CD4-positive, alpha-beta T cell treated with Interleukin-1 beta for 1 hour (primary cell): ENCODE data around the gene THBS2.

Experiments
- DNase-seq, 2 donors: peaks; one replicate each; pipeline ENCODE4 v3.0.0-alpha.2; 2020 to 2022

Gene THBS2

GRCh38 chr6:169177516-169178166 is 76.0 kb downstream of the THBS2 start:
- DNase-seq, result no peak

GRCh38 chr6:169176361-169176991 is 77.2 kb downstream of the THBS2 start:
- DNase-seq, result no peak

GRCh38 chr6:169175360-169175887 is 78.2 kb downstream of the THBS2 start:
- DNase-seq, result no peak

DNA sequence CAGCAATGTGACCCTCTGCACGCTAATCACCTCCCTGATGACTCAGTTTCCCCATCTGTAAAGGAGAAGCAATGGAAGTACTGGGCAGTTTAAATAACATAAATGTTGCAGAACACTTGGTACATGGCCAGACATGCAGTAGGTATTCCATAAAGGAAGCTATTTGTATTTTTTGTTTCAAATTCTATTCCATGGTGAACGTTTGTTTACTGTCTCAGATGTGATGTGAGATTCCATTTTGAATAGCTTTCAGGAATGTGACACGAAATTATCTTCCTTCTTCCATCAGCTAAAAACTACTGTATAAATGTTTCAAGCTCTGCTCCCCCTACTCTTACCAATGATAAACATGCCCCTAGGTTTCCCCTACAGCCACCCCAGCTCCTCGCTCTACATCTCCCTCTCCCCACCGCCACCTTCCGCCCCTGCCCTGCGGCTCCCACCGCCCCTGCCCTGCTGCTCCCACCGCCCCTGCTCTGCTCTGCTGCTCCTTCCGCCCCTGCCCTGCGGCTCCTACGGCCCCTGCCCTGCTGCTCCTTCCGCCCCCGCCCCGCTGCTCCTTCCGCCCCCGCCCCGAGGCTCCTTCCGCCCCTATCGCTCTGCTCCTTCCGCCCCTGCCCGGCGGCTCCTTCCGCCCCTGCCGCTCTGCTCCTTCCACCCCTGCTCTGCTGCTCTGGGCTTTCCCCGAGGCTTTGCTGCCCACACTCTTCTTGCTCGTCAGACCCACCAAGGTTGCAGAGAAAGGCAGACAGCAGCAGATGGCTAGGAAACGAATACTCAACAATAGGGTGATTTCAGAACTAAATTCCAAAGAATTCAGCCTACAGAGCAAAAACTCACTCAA is 78.9 kb downstream of the THBS2 start:
- no peak for DNase-seq

DNA sequence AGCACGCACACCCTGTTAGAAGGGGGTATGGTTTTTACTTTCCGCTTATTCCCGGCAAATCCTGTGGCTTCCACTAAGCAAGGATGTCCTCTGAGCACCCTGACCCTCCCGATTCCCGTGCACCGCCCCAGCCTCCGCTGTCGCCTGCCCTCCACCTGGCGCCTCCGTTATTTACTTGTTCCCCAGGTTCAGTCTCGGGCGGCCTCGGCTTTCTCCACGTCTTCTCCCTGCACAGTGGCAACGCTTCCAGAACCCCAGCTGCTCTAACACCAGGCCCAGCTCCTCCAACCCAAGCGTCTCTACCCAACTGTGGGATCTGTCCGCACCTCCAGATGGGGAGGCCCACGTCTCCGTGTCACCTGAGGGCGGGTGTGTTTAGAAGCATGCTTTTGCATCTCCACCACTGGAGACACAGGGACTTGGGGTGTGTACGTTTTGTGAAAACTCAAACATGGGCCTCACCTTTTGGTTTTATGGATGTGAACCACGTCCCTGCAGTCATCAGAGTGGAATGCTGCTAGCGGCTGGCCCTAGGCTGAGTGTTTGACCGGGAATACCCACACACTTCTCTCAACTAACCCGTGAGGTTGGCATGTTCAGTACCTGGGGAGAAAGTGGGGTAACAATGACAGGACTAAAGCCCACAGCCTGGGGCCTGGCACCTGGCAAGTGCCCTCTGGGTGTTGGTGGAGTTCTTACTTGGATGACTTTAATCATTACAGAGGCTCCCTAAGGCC is 79.9 kb downstream of the THBS2 start:
- no peak for DNase-seq

GRCh38 chr6:169172946-169173345 is 80.7 kb downstream of the THBS2 start:
- DNase-seq, result no peak

DNA sequence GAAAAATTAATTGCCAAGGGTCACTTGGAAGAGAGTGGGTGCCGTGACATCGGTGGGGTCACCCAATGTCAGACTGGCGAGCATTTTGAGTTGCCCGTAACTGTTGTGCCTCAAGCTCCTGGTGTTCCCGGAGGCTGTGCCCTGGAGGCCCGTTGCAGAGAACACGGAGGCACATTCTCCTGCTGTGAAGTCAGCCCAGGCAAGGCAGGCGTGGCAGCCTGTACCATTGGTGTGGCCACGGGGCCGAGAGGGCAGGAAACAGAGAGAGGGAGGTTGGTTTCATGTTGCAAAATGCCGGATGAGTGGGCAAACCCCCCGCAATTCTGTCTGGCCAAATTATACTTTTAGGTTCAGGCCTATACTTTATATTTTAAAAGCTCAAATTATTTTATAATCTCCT is 81.2 kb downstream of the THBS2 start:
- DNase-seq, result no peak

- no peak for DNase-seq
Observed at GRCh38 chr6:169171951-169172350, 81.7 kb downstream of the THBS2 start.

DNA sequence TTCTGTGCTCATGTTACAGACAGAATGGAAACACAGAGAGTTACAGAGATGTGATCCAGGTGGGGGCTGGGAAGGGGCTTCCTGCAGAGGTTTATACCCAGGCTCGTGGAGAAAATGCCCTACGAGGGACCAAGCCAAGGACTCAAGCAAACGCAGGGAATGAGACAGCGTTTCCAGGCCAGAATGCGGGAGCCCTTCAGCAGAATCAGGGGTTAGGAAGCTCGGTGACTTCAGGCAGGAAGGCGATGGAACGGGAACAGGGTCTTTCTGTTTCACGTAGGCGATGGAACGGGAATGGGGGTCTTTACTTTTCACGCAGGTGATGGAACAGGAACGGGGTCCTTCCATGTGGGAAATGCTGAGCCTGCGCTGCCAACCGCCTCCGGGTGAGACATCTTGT is 82.6 kb downstream of the THBS2 start:
- no peak for DNase-seq

GRCh38 chr6:169170583-169170955 is 83.1 kb downstream of the THBS2 start:
- no peak for DNase-seq

DNA sequence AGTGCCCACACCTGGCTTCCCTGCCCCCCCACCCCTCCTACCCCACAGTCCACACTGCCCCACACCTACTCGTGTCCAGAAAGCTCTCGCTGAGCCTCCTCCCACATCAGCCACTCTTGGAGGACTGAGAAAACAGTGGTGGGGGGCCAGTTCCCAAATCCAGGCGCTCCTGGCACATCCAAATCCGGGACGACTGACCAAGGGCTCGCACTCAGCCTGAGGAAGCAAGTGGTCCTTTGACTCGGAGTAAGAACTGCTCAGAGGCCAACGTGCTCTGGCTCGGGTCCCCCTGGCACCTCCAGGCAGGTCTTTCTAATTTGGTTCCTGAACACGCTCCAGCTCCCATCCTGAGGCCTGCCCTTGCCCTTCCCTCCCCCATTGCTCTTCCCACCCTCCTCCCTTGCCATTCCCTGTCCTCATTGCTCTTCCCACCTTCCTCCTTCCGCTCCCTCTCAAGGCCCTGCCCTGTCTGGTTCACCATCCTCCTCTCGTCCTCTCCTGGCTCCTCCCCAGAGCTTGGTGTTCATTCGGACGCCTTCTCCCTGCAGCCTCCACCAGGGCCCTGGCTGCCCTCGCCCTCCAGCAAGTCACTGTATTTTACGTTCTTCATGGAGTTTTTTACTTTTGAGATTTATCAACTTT is 83.6 kb downstream of the THBS2 start:
- DNase-seq, result no peak

DNA sequence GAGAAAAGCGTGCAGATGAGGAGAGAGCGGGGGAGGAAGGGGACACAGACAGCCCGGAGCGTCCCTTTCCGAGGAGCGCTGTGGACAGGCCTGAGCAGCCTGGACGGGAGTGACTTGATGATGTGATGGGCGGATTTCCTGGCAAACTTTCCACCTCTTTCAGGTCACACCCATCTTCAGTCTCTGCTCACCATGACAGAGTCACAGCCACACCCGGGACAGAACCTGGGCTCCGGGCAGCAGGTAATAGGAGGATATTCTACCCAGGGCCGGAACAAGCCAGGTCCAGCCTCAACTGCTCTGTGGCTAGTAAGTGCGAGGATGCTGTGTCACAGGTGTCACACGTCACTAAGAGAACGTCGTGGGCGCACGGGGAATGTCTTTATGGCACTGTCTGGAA is 84.3 kb downstream of the THBS2 start:
- no peak for DNase-seq

GRCh38 chr6:169168706-169169105 is 84.9 kb downstream of the THBS2 start:
- no peak for DNase-seq

GRCh38 chr6:169168302-169168630 is 85.4 kb downstream of the THBS2 start:
- no peak for DNase-seq

DNA sequence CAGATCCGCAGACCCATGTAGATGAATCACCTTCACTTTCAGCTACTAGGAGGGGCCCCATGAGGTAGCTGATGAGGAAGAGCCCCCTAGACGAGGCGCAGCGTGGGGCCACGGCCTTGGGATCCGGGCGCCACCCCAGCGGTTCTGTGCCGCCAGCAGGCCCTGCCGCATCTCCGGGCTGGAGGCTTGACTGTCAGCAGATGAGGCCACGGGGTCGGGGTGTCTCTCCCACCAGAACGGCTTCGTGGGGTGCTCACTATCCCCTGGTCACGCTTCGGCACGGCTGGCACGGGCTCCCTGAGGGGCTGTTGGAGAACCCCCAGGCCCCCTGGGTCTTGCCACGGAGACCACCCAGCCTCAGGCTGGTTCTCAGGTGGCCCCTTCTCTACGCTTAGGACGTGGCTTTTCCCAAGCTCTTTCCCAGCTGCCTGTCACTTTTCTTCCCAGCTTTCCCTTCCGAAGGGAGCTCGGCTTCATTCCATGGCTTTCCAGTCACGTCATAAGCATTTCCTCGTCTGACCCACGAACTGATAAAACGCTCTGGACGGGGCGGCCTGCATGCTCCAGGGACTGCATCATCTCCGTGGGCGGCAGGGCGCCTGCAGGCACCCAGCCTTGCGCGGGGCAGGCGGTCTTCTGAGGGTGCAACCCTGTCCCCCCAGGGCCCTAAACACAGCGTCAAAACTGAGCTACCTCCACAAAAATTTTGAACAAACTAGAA is 85.9 kb downstream of the THBS2 start:
- DNase-seq, result no peak

DNA sequence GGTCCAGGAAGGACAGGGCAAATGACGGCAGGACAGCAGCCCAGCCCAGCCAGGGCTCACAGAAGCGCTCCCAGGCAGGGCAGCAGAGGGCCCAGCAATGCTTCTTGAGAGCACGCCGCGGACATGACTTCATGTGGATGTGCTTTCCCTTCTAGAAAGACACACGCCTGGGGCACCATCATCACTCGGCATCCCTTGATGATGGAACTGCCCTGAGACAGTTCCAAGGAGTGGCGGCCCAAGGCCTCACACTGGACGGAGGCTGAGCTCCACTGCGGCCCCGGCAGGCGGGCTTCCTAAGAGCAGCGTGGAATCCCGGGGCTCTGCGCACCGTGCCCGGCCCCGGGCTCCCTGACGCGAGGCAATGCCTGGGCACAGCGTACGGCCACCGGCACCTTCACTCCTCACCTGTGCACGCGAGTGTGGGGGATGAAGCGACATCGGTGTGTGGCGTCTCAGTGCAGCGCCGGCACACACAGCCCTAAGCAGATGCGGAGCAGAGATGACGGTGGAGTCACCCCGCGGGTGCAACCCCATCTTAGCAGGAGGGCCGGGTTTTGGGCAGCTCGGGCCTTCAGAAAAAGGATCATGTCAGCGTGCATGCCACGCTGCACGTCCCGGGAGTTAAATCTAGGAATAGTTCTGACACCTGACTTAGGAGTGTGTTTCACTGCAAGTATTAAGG is 86.6 kb downstream of the THBS2 start:
- DNase-seq, result no peak
